ENCODE measurements around the gene FRMD4A.

FRMD4A gene

DNA sequence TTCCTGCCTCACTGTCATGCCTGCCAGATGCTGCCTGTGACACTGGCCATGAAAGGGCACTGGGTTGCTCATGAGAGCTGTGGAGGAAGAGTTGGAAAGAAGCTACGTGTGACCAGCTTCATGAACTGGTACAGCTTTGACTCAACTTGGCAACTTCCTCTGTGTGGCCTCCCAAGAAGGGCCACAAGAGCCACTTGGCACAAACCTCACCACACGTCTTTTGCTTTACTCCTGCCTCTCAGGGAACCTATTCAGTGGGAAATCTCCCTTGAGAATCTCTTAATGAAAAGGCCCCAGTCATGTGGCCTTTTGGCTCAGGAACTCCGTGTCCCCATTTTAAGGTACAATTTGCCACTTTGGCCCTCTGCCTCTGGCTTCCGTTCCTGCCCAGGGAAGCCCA is 54.5 kb downstream of the FRMD4A start:
- TF ChIP-seq NFIC (IDR thresholded peaks at IDR 0.05): no peak
- TF ChIP-seq YY1 (IDR thresholded peaks at IDR 0.05; ENCODE audit: low read depth): no peak
- TF ChIP-seq CREB1 (IDR thresholded peaks at IDR 0.05; ENCODE audit: low read depth): no peak
- no peak for TF ChIP-seq EGR1 (IDR thresholded peaks at IDR 0.05)
- no peak for TF ChIP-seq TAF1 (IDR thresholded peaks at IDR 0.05; ENCODE audit: low read depth)
- TF ChIP-seq, protein P1, sequence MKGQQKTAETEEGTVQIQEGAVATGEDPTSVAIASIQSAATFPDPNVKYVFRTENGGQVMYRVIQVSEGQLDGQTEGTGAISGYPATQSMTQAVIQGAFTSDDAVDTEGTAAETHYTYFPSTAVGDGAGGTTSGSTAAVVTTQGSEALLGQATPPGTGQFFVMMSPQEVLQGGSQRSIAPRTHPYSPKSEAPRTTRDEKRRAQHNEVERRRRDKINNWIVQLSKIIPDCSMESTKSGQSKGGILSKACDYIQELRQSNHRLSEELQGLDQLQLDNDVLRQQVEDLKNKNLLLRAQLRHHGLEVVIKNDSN (IDR thresholded peaks at IDR 0.05): no peak
- TF ChIP-seq TCF12 (IDR thresholded peaks at IDR 0.05; ENCODE audit: low read depth): no peak
- TF ChIP-seq, protein P2, sequence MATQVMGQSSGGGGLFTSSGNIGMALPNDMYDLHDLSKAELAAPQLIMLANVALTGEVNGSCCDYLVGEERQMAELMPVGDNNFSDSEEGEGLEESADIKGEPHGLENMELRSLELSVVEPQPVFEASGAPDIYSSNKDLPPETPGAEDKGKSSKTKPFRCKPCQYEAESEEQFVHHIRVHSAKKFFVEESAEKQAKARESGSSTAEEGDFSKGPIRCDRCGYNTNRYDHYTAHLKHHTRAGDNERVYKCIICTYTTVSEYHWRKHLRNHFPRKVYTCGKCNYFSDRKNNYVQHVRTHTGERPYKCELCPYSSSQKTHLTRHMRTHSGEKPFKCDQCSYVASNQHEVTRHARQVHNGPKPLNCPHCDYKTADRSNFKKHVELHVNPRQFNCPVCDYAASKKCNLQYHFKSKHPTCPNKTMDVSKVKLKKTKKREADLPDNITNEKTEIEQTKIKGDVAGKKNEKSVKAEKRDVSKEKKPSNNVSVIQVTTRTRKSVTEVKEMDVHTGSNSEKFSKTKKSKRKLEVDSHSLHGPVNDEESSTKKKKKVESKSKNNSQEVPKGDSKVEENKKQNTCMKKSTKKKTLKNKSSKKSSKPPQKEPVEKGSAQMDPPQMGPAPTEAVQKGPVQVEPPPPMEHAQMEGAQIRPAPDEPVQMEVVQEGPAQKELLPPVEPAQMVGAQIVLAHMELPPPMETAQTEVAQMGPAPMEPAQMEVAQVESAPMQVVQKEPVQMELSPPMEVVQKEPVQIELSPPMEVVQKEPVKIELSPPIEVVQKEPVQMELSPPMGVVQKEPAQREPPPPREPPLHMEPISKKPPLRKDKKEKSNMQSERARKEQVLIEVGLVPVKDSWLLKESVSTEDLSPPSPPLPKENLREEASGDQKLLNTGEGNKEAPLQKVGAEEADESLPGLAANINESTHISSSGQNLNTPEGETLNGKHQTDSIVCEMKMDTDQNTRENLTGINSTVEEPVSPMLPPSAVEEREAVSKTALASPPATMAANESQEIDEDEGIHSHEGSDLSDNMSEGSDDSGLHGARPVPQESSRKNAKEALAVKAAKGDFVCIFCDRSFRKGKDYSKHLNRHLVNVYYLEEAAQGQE (IDR thresholded peaks at IDR 0.05; ENCODE audit: low read depth): no peak
- no peak for TF ChIP-seq FOXM1 (IDR thresholded peaks at IDR 0.05; ENCODE audit: borderline replicate concordance, low read depth)
- TF ChIP-seq ZBTB7A (IDR thresholded peaks at IDR 0.05; ENCODE audit: low read depth): no peak
- no peak for TF ChIP-seq RAD21 (IDR thresholded peaks at IDR 0.05; ENCODE audit: low read depth)
- TF ChIP-seq, protein P3, sequence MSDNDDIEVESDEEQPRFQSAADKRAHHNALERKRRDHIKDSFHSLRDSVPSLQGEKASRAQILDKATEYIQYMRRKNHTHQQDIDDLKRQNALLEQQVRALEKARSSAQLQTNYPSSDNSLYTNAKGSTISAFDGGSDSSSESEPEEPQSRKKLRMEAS (IDR thresholded peaks at IDR 0.05): no peak
- no peak for TF ChIP-seq CEBPB (IDR thresholded peaks at IDR 0.05)
- no peak for TF ChIP-seq TEAD4 (IDR thresholded peaks at IDR 0.05)
- no peak for TF ChIP-seq EP300 (IDR thresholded peaks at IDR 0.05; ENCODE audit: borderline replicate concordance)

DNA sequence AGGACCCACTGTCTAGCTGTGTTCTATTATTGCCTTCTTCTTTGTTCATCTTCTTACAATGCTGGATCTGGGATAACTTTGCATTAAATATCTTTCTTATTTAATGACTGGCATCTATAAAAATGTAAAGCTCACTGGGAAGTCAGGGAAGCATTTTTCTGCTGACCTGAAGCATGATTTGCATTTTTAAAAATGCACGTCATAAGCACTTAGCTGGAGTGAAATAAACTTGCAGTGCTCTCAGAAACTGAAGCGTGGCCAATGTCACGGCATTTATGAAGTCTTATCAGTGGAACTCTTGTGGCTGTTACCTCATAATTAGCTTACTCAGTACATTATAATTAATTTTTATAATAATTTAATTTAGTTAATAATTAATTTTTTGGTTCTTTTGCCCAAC is 59.1 kb downstream of the FRMD4A start:
- TF ChIP-seq TAF1 (IDR thresholded peaks at IDR 0.05; ENCODE audit: low read depth) (no peak), EGR1 (IDR thresholded peaks at IDR 0.05) (no peak), NFIC (IDR thresholded peaks at IDR 0.05) (no peak), FOXM1 (IDR thresholded peaks at IDR 0.05; ENCODE audit: borderline replicate concordance, low read depth) (no peak), EP300 (IDR thresholded peaks at IDR 0.05; ENCODE audit: borderline replicate concordance) (no peak), YY1 (IDR thresholded peaks at IDR 0.05; ENCODE audit: low read depth) (no peak), CEBPB (IDR thresholded peaks at IDR 0.05) (no peak), TEAD4 (IDR thresholded peaks at IDR 0.05) (no peak)
- TF ChIP-seq, protein P1 (IDR thresholded peaks at IDR 0.05): no peak
- TF ChIP-seq, protein P3 (IDR thresholded peaks at IDR 0.05): no peak

DNA sequence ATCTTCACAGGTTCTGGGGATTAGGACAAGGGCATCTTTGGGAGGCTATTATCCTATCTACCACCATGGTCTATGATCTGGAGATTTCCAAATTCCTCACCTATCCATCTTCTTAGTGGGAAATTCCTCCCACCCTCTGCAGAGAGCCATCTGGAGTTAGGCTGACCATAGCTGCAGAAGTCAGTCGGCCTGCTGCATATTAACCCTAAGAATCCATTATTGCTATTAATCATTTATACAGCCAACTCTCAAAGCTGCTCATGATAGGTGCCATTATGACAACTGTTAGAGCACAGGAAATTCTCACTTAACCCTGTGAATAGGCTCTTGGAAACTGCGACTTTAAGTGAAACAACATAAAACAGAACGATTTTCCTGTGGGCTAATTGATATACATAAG is 60.4 kb downstream of the FRMD4A start:
- TF ChIP-seq RAD21 (IDR thresholded peaks at IDR 0.05; ENCODE audit: low read depth): no peak
- no peak for TF ChIP-seq CREB1 (IDR thresholded peaks at IDR 0.05; ENCODE audit: low read depth)
- no peak for TF ChIP-seq EGR1 (IDR thresholded peaks at IDR 0.05)
- no peak for TF ChIP-seq TAF1 (IDR thresholded peaks at IDR 0.05; ENCODE audit: low read depth)
- TF ChIP-seq ZBTB7A (IDR thresholded peaks at IDR 0.05; ENCODE audit: low read depth): no peak
- TF ChIP-seq TCF12 (IDR thresholded peaks at IDR 0.05; ENCODE audit: low read depth): no peak
- TF ChIP-seq NFIC (IDR thresholded peaks at IDR 0.05): no peak

DNA sequence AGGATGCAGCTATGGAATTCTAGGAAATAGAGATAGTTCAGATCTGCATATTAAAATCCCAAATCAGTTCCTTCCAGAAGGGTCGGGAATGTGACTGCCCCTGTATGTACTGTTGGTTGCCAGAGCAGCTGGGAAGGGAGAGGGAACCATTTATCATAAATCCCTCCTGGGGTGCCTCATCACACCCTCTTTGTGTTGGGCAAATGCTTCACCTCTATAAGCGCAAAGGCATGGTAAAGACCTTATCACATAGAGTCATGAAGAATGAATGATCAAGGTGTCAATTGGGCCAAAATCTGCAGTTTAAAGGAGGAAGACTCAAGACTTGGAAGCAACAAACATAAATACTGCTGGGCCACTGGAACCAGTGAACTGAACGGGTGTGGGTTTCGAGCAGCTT is 65.0 kb downstream of the FRMD4A start:
- TF ChIP-seq TCF12 (IDR thresholded peaks at IDR 0.05; ENCODE audit: low read depth): no peak
- no peak for TF ChIP-seq TEAD4 (IDR thresholded peaks at IDR 0.05)
- no peak for TF ChIP-seq EGR1 (IDR thresholded peaks at IDR 0.05)
- TF ChIP-seq ZBTB7A (IDR thresholded peaks at IDR 0.05; ENCODE audit: low read depth): no peak
- no peak for TF ChIP-seq YY1 (IDR thresholded peaks at IDR 0.05; ENCODE audit: low read depth)
- TF ChIP-seq, protein P3 (IDR thresholded peaks at IDR 0.05): no peak
- TF ChIP-seq, protein P1 (IDR thresholded peaks at IDR 0.05): no peak
- no peak for TF ChIP-seq TAF1 (IDR thresholded peaks at IDR 0.05; ENCODE audit: low read depth)
- TF ChIP-seq, protein P2 (IDR thresholded peaks at IDR 0.05; ENCODE audit: low read depth): no peak

DNA sequence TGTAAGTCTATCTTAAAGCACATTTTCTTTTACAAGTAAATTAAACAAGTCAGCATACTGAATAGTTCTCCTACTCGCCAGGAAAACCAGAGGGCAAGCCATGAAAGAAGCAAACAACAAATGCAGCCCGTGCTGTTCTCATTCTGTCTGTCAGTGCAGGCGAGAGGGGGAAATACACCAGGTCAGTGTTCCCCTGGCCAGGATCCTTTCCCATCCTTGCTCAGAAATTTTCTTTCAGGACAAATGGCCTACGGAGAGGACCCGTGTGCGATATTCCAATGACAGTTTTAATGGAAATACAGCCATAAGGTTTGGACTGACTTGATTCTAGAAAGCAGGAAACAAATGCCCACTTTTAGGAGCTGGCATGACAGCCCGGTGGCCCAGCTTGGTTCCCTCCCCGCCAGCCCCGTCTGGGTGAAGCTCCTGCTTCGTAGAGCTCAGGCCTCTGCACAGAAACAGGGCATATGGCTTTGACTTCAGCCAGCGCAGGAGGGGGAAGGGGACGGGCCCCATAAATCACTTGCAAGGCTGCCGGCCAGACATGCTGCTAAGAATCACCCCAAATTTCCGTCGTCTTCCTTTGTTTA is 67.8 kb downstream of the FRMD4A start:
- no peak for TF ChIP-seq EP300 (IDR thresholded peaks at IDR 0.05; ENCODE audit: borderline replicate concordance)
- no peak for TF ChIP-seq CREB1 (IDR thresholded peaks at IDR 0.05; ENCODE audit: low read depth)
- TF ChIP-seq, protein P1 (IDR thresholded peaks at IDR 0.05): no peak
- TF ChIP-seq TAF1 (IDR thresholded peaks at IDR 0.05; ENCODE audit: low read depth): no peak
- TF ChIP-seq ZBTB7A (IDR thresholded peaks at IDR 0.05; ENCODE audit: low read depth): no peak
- TF ChIP-seq, protein P2 (IDR thresholded peaks at IDR 0.05; ENCODE audit: low read depth): no peak
- no peak for TF ChIP-seq CEBPB (IDR thresholded peaks at IDR 0.05)

Data from Ishikawa (cell line).